Gastrocnemius medialis (tissue), 4 donors: Measurements from ENCODE around the gene PSG7. TPM values are rescaled to one million over a fixed set of nuclear protein-coding genes. Genes with fewer than 3 reads are reported as not detected.
"Not testable (repeated sequence)": the region's sequence is repeated elsewhere in the genome, so short reads cannot be mapped to it uniquely, and the experiment has no call there.

ENCODE experiments used
- ATAC-seq, 2 donors: fragments of 150-250 bp; one replicate each; pipeline ENCODE4 v1.9.1; 2016
- DNase-seq, 2 donors: peaks; one replicate each; pipeline ENCODE4 v3.0.0-alpha.2; 2019
- H3K27ac ChIP-seq, 4 donors: fragments of 200-600 bp; sonication (generic); 1 replicate in 1 of 4; 2 replicates in 3 of 4; pipeline ENCODE4 v1.5.1; 2016 to 2018; ENCODE audit warnings: mild to moderate bottlenecking in 2 of 4, moderate library complexity in 1 of 4
- H3K27me3 ChIP-seq, 3 donors: fragments of 200-600 bp; sonication (generic) in 2 of 3; 1 replicate in 1 of 3; 2 replicates in 2 of 3; pipeline versions ENCODE4 v1.5.1 to v1.6.0; 2016 to 2019; ENCODE audit warnings: mild to moderate bottlenecking in 1 of 3, moderate library complexity in 1 of 3
- H3K36me3 ChIP-seq, 2 donors: fragments of 200-600 bp; sonication (generic) in 1 of 2; one replicate each; pipeline ENCODE4 v1.5.1; 2017 to 2018
- H3K4me1 ChIP-seq, 2 donors: fragments of 200-600 bp; sonication (generic) in 1 of 2; one replicate each; pipeline ENCODE4 v1.5.1; 2016 to 2017; ENCODE audit warnings: mild to moderate bottlenecking in 2 of 2
- H3K4me3 ChIP-seq, 4 donors: fragments of 200-600 bp; sonication (generic) in 3 of 4; 1 replicate in 1 of 4; 2 replicates in 3 of 4; pipeline ENCODE4 v1.5.1; 2016 to 2019; ENCODE audit warnings: mild to moderate bottlenecking in 2 of 4
- H3K9me3 ChIP-seq, 3 donors: fragments of 200-600 bp; sonication (generic) in 2 of 3; 1 replicate in 1 of 3; 2 replicates in 2 of 3; pipeline ENCODE4 v1.5.1; 2016 to 2019
- POLR2A ChIP-seq, 2 donors: fragments of 450-650 bp; IDR thresholded peaks; one replicate each; pipeline ENCODE4 v1.6.1; 2017; ENCODE audit warnings: antibody characterized with exemption in 2 of 2, mild to moderate bottlenecking in 2 of 2, moderate library complexity in 2 of 2
- in situ Hi-C, 4 donors: fragments of 200-750 bp; cut with MboI; loops; one replicate each; pipeline versions ENCODE4 v1.15.0 to v1.8.0; 2017; ENCODE audit warnings: low sequenced_read_pairs in 4 of 4
- intact Hi-C: fragments of 100-400 bp; cut with DNase I; formaldehyde crosslinking; loops from one replicate; pipeline ENCODE4 v1.15.1; 2023; ENCODE audit warnings: low total_unique reads
- total RNA-seq, 4 donors: library from RNA; depleted of rRNA; stranded (reverse); fragments of >200 nt; gene quantifications; one replicate each; pipeline versions ENCODE4 v1.1.0 to v1.2.3, GENCODE V29; 2016
- TF ChIP-seq, protein P1 (sequence below), 5 experiments: fragments of 450-650 bp in 3 of 5; fragments of 200-600 bp in 2 of 5; sonication (generic) in 2 of 5; IDR thresholded peaks in 4 of 5; conservative IDR thresholded peaks in 1 of 5; 1 replicate in 4 of 5; 2 replicates in 1 of 5; pipeline ENCODE4 v1.5.1; 2016 to 2019; ENCODE audit warnings: antibody characterized with exemption in 5 of 5, mild to moderate bottlenecking in 3 of 5, moderate library complexity in 3 of 5

PSG7 gene
- total RNA-seq, 4 donors from 2014 or later, result not detected

DNA sequence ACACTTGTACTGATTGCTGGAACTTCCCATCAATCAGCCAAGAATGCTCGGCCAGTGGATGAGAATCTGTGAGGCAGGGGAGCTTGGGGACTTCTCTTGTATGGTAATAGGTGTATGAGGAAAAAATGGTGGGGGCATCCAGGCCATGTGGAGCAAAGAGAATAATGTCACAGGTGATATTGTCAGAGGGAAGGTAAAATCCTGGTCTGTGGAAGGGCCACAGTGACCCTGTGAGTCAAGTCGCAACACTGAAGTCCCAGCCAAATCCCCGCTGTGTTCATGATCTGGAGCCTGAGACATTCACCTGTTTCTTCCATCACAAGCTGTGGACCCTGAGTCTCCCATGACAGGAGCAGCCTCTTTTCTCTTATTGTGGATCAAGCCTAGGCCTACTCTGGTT, 8.1 kb downstream of the PSG7 start:
- Histone ChIP-seq H3K4me3 (no peak overlapping the region), H3K36me3 (no peaks in the 10 kb centered on the region), H3K4me1 (no peaks in the 10 kb centered on the region), H3K27ac (no peak overlapping the region), H3K27me3 (no peaks in the 10 kb centered on the region), H3K9me3 (no peaks in the 10 kb centered on the region)
- no peak for ATAC-seq
- no peak for DNase-seq
- in situ Hi-C loops (no loop called here), intact Hi-C loops (no loop called here)
- TF ChIP-seq, protein P1, sequence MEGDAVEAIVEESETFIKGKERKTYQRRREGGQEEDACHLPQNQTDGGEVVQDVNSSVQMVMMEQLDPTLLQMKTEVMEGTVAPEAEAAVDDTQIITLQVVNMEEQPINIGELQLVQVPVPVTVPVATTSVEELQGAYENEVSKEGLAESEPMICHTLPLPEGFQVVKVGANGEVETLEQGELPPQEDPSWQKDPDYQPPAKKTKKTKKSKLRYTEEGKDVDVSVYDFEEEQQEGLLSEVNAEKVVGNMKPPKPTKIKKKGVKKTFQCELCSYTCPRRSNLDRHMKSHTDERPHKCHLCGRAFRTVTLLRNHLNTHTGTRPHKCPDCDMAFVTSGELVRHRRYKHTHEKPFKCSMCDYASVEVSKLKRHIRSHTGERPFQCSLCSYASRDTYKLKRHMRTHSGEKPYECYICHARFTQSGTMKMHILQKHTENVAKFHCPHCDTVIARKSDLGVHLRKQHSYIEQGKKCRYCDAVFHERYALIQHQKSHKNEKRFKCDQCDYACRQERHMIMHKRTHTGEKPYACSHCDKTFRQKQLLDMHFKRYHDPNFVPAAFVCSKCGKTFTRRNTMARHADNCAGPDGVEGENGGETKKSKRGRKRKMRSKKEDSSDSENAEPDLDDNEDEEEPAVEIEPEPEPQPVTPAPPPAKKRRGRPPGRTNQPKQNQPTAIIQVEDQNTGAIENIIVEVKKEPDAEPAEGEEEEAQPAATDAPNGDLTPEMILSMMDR (IDR thresholded peaks at IDR 0.05 in 4 of 5, conservative IDR thresholded peaks at IDR 0.05 in 1 of 5), result no peak
- no peak for TF ChIP-seq POLR2A (IDR thresholded peaks at IDR 0.05)

DNA sequence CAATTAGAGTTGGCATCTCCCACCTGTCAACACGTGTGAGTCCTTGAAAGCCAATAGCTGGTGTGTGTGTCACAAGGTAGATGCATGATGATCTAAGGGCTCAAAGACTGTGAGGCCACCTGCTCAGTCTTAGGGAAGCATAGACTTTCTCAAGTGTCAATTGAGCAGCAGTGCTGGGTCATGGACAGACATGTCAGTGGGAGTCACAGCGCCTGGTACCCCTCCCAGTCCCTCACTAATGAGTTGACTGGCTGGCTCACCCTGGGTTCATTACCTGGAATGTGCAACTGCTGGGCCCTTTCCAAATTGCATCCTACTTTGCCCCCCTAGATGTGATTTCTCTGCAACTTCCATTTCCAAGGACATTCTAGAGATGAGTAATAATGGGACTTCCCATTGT, 10.2 kb downstream of the PSG7 start:
- in situ Hi-C loops (no loop called here), intact Hi-C loops (no loop called here)
- Histone ChIP-seq H3K27ac (no peak overlapping the region), H3K4me3 (no peak overlapping the region), H3K27me3 (no peaks in the 10 kb centered on the region), H3K36me3 (no peaks in the 10 kb centered on the region), H3K4me1 (no peaks in the 10 kb centered on the region), H3K9me3 (no peaks in the 10 kb centered on the region)
- ATAC-seq, result no peak
- TF ChIP-seq POLR2A (IDR thresholded peaks at IDR 0.05), result no peak
- TF ChIP-seq, protein P1 (IDR thresholded peaks at IDR 0.05 in 4 of 5, conservative IDR thresholded peaks at IDR 0.05 in 1 of 5), result no peak
- no peak for DNase-seq

DNA sequence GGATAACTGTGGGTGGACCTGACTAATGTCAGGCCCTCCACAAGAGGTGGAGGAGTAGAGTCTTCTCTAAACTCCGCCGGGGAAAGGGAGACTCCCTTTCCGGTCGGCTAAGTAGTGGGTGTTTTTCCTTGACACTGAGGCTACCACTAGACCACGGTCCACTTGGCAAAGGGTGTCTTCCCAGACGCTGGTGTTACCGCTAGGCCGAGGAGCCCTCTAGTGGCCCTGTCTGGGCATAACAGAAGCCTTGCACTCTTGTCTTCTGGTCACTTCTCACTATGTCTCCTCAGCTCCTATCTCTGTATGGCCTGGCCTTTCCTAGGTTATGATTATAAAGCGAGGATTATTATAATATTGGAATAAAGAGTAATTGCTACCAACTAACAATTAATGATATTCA, 13.9 kb downstream of the PSG7 start:
- H3K4me3 ChIP-seq, H3K27me3 ChIP-seq, in situ Hi-C loops, DNase-seq, H3K9me3 ChIP-seq, intact Hi-C loops, H3K4me1 ChIP-seq, H3K27ac ChIP-seq, ATAC-seq, H3K36me3 ChIP-seq: not testable (repeated sequence)
- TF ChIP-seq, protein P1 (IDR thresholded peaks at IDR 0.05 in 4 of 5, conservative IDR thresholded peaks at IDR 0.05 in 1 of 5), result peak in 1 of 5 experiments; percentile 7

DNA sequence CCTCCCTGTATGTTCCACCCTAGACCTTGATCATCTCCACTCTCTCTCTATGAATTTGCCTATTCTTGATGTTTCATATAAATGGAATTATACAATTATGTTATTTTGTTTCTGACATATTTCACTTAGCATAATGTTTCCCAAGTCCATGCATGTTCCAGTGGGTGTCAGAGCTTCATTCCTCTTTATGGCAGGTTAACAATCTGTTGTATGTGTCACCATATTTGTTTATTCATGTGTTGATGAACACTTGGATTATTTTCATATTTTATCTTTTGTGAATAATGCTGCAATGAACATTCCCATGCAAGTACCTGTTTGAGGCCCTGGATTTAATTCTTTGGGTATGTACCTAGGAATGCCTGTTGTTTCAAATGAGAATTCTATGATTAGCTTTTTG, 16.0 kb downstream of the PSG7 start:
- DNase-seq, ATAC-seq, H3K9me3 ChIP-seq, intact Hi-C loops, in situ Hi-C loops, H3K4me3 ChIP-seq, H3K36me3 ChIP-seq, H3K27me3 ChIP-seq, H3K27ac ChIP-seq, H3K4me1 ChIP-seq: not testable (repeated sequence)

DNA sequence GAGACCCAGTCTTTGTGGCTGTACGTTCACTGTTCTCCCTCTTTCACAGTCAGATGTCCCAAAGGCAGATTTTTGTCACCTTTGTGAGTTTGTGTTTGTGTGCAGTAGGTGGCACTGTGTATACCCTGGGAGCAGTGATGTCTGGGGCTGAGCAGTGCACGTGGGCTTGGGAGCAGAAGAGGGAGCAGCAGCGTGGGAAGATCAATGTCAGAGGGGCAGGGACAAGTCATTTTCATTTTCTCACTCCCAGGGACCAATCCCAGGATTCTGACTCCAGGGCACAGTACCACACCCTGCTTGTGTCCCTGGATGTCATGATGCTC, 17.3 kb downstream of the PSG7 start:
- in situ Hi-C loops, result no loop called here

DNA sequence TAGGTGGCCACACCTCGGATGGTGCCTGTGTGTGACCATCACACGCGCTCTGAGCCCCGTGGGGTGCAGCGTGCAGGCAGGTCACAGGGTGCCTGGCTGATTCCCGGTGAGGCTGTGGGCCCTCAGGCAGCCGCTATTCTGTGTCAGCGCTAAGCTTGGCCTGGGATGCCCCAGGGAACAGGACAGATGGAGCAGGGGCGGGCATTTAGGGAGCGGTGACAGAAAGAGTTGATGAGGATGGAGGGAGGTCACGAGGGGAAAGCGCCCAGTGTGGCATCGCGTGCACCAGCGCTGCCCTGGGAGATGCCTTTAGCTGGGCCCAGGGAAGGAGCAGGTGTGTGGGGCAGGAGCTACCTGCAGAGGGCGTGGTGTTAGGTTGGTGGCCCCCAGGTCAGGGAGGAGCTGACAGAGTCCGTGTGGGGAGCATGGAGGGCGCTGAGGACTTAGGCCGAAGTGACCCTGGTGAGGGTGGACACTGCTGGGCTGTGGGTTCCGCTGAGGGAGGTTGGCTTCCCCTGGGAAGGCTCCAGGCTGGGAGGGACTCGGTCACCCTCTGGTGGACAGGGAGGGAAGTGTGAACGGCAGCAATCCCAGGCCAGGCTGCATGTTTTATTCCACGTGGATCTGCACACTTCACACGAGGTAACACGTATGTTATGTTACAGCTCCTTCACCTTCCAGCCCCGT, 17.8 kb downstream of the PSG7 start:
- H3K27me3 ChIP-seq, H3K36me3 ChIP-seq, H3K4me1 ChIP-seq, intact Hi-C loops, H3K4me3 ChIP-seq, in situ Hi-C loops, DNase-seq, H3K27ac ChIP-seq, ATAC-seq, H3K9me3 ChIP-seq: not testable (repeated sequence)

More for the DNA sequence above, 17.3 kb downstream of the PSG7 start:
- H3K4me1 ChIP-seq, result no peaks in the 10 kb centered on the region
- H3K36me3 ChIP-seq, result no peaks in the 10 kb centered on the region
- DNase-seq (no peak), ATAC-seq (no peak)
- no peak overlapping the region for H3K4me3 ChIP-seq
- H3K9me3 ChIP-seq, result no peaks in the 10 kb centered on the region
- intact Hi-C loops, result no loop called here
- TF ChIP-seq, protein P1 (IDR thresholded peaks at IDR 0.05 in 4 of 5, conservative IDR thresholded peaks at IDR 0.05 in 1 of 5), result no peak
- TF ChIP-seq POLR2A (IDR thresholded peaks at IDR 0.05), result no peak
- no peak overlapping the region for H3K27ac ChIP-seq
- H3K27me3 ChIP-seq, result no peaks in the 10 kb centered on the region

DNA sequence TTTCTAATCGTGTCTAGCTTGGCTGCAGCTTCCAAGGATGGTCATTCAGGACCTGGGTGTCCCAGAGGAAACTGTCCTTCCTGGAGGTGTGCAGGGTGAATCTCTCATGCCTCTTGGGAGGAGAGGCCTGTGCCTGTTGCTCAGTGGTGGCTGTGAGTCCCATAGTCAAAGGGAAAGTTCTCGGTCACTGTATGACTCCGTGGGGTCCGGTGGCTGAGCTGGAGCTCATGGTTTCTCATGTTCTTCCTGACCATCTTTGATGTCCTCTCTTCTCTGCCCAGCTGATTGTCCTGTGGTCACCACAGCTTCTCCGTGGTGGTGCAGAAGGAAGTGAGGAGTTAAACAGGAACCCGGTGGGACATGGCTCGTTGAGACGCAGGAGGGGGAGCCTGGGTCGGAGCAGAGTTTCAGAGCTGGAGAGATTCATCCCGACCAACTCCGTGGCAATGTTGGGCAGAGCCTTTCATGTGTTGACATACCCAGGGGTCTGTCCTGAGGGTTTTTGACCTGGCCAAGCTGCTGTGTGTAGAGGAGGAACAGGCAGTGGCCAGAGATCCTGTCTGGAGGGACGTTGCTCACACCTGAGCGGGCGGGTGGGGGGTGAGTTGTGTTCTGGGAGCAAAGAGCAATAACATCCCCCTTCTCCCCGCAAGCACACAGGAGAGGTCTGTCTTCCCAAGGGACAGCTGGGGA, 18.5 kb downstream of the PSG7 start:
- H3K9me3 ChIP-seq, H3K27me3 ChIP-seq, ATAC-seq, H3K36me3 ChIP-seq, in situ Hi-C loops, intact Hi-C loops, H3K27ac ChIP-seq, H3K4me1 ChIP-seq, H3K4me3 ChIP-seq, DNase-seq: not testable (repeated sequence)

DNA sequence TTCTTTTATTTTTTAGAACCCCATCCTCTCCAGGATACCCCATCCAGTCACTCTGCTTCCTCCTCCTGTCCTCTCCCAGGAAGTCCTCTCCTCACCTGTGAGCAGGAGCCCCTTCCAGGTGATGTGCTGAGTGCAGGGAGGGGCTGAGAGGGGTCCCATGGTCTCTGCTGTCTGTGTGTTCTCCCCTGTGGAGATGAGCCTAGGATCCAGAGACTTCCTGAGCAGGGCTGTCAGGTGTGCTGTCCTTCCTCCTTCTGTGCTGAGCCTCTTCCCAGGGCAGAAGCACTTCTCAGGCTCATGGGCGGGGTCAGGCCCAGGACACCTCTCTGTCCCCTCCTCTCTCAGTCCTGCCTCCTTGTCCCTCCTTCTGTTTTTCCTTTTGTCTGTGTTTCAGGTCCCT, 19.4 kb downstream of the PSG7 start, which contains the start of gene PSG6:
TSS of gene PSG6 (minus strand) at position 261 of the 400 bp plus-strand sequence. CDS start at position 159, 102 bp downstream.
- H3K4me1 ChIP-seq, DNase-seq, H3K4me3 ChIP-seq, H3K27ac ChIP-seq, H3K36me3 ChIP-seq, H3K9me3 ChIP-seq, H3K27me3 ChIP-seq, in situ Hi-C loops, intact Hi-C loops, ATAC-seq: not testable (repeated sequence)
